ENCODE results near the gene BCAR1. TPM values are rescaled to one million over a fixed set of nuclear protein-coding genes. Genes with fewer than 3 reads are reported as not detected.

The BCAR1 gene
- total and polyA plus RNA-seq, 10 of the 15 experiments (the other 5 are each of a cell fraction or from before 2014, with no cell fraction given), result 0.13 to 14.1 (median 2.8) TPM; not detected in 1

- no peak overlapping the region for H3K4me3 ChIP-seq
- no peaks in the 10 kb centered on the region for H3K4me1 ChIP-seq (ENCODE audit: control insufficient read depth, insufficient read depth, low read length)
- H3K27me3 ChIP-seq (replicated peaks in 1 of 2; ENCODE audit: control insufficient read depth in 2 of 2, insufficient read depth in 2 of 2, low read length in 1 of 2), result no peaks in the 10 kb centered on the region
- 86% methylated on average over 8 of the region's 8 CpGs for whole genome bisulfite sequencing (ENCODE audit: insufficient coverage, insufficient replicate concordance, low lambda C conversion rate, missing lambda C conversion rate)
- DNase-seq (ENCODE audit: low read depth, low spot score) (no peak), FAIRE-seq (no peak), ATAC-seq (no peak)
- intact Hi-C loops (cut with micrococcal nuclease; ENCODE audit: unreplicated experiment) (no loop called here), in situ Hi-C loops (cut with MboI) (no loop called here)
- no peak overlapping the region for H3K27ac ChIP-seq (ENCODE audit: control insufficient read depth, insufficient read depth)
- no peaks in the 10 kb centered on the region for H4K20me1 ChIP-seq (ENCODE audit: control insufficient read depth, insufficient read depth)
- no peak overlapping the region for H3K4me2 ChIP-seq (ENCODE audit: control insufficient read depth, insufficient read depth)
- no peaks in the 10 kb centered on the region; the same call in 2 of the 3 replicates for H3K9me3 ChIP-seq (replicated peaks; ENCODE audit: control insufficient read depth, insufficient read depth, low read length)
- TF ChIP-seq BCLAF1 (IDR thresholded peaks at IDR 0.05), result no peak
- TF ChIP-seq RAD21 (IDR thresholded peaks at IDR 0.05; ENCODE audit: insufficient read depth, low read depth, low read length), result no peak
- TF ChIP-seq MEF2B (IDR thresholded peaks at IDR 0.05; ENCODE audit: partially characterized antibody, poor library complexity, severe bottlenecking), result no peak
- no peak for TF ChIP-seq NKRF (conservative IDR thresholded peaks at IDR 0.05)
- TF ChIP-seq PKNOX1 (IDR thresholded peaks at IDR 0.05), result no peak
- no peak for TF ChIP-seq RAD51 (IDR thresholded peaks at IDR 0.05)
- TF ChIP-seq IRF5 (IDR thresholded peaks at IDR 0.05; ENCODE audit: borderline replicate concordance), result no peak
- TF ChIP-seq SMARCA5 (IDR thresholded peaks at IDR 0.05), result no peak
- CTCF ChIA-PET, result interaction anchor here (2.3 kb wide), 1 partner anchor 47 kb away, joined by 6 read pairs; no protein-coding TSS in a partner anchor
- H3K9ac ChIP-seq (ENCODE audit: control insufficient read depth, insufficient read depth, low read length), result no peak overlapping the region
- SMC1A ChIA-PET (ENCODE audit: uncharacterized antibody, unreplicated experiment), result interaction anchor here (1.1 kb wide), 2 partner anchors 12 to 20 kb away, joined by 3 to 4 read pairs; no protein-coding TSS in a partner anchor
- RAD21 ChIA-PET (ENCODE audit: unreplicated experiment), result interaction anchor here (0.7 kb wide), 1 partner anchor 81 kb away, joined by 3 read pairs; no protein-coding TSS in a partner anchor
- H2AFZ ChIP-seq (ENCODE audit: control insufficient read depth, low read depth, low read length), result no peak overlapping the region
- no peaks in the 10 kb centered on the region for H3K36me3 ChIP-seq (ENCODE audit: control insufficient read depth in 2 of 2, insufficient read depth in 2 of 2, low read length in 1 of 2)
- POLR2A ChIA-PET, result no interaction called here
- no TSS peak for BruUV-seq (replicated peaks)
- H3K79me2 ChIP-seq (ENCODE audit: control insufficient read depth, insufficient read depth, low read length), result no peaks in the 10 kb centered on the region
Measured at GRCh38 chr16:75280331-75280804, 28.9 kb upstream of the BCAR1 start.
